ENCODE results near the gene SHQ1. TPM values are rescaled to one million over a fixed set of nuclear protein-coding genes. Genes with fewer than 3 reads are reported as not detected.

Gene SHQ1
- total RNA-seq: 12.2 and 13.6 TPM in 2 replicates

DNA sequence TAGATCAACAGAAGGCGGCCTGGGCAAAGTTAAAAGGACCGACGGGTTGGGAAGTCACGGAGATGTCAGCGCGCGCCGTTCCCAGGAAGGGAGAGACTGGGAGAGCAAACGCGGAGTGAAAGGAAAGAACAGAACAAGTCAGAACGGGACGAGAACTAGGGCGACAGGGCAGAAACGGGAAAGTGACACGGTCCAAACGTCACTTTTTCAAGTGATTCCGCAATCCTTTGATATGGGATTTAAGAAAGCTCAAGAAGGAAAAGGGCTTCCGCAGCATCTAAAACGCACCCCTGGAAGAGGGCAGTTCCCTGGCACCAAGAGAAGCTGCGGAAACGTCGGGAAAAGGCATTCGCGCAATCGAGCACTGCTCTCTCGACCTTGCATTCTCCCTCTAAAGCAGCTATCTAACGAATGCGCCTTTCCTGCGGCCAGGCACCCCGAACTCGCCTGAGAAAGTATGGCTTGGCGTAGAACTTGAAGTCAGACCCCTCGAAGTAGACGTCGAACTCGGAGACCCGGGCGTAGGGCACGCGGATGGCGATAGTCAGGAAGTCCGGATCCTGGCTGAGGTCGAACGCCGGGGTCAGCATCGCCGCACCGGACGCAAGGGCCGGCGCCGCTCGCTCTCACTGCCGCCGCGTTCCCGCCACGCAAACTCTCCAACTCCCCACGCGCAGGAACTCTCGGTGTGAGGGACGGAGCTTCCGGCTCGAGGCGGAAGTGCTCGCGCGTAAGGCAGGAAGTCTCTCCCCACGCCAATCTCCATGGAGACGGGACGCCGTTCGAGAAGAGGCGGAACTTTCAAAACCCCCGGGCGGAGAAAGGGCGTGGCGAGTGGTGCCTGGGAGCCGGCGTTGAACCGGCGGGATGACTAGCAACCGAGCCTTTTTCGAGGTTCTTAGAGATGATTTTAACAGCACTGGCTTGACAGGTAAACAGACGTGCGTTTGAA is at the start of gene SHQ1:
Gene SHQ1, minus strand, starts transcription at position 695 of the 952 bp plus-strand sequence. Its CDS starts 105 bp downstream, at position 590.

DNA sequence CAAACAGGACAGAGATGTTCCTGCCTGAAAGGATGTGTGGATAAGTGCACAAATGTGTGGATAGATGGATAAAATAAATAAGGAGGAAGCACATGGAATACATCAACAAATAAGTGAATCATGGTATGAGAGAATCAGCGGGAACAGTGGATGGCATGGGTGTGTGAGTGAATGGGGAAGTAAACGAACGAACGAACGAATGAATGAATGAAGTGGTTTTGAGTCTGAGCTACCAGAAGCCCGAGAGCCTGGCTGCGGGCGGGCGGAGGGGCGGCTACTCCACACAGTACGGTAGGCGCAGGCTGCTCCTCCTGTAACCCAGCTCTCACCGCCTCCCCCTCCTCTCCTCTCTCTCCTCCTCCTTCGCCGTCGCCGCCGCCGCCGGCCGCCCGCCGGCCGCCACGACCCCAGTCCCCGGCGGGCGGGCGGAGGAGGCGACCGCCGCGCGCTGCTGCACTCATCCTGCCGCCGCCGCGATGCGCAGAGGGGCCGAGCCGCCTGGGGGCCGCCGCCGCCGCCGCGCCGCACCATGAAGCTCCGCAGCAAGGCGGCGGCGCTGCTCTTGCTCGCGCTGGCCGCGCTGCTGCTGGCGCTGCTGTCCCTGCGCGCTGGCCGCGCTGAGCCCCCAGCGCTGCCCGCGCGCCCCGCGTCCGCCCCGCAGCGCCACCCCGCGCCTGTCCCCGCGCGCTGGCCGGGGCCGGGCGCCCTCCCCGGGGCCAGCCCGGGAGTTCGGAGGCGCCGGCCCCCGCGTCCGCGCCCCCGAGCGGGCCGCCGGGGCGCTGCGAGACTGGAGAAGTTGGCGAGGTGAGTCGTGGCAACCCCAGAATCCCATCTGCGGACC is 39.7 kb upstream of the SHQ1 start, which contains the start of gene GXYLT2:
Gene GXYLT2, plus strand, starts transcription at position 342 of the 841 bp plus-strand sequence. Its CDS starts 188 bp downstream, at position 530.

Other genes starting within 250 kb of the SHQ1 start
- 2.6 and 4.4 TPM in 2 replicates for gene GXYLT2, start 39.6 kb upstream of the SHQ1 start, total RNA-seq
- gene PPP4R2, start 148.4 kb upstream of the SHQ1 start, total RNA-seq: 65.4 and 66.8 TPM in 2 replicates
- gene EBLN2, start 213.2 kb upstream of the SHQ1 start, total RNA-seq: 3.5 and 3.6 TPM in 2 replicates